SK-N-MC (cell line): ENCODE measurements around the gene AKAP13.

Experiments
- EZH2 ChIP-seq: fragments of 200-600 bp; sonication (generic); IDR thresholded peaks from one replicate; pipeline ENCODE4 v1.6.1; 2017; ENCODE audit warnings: antibody characterized with exemption
- POLR2AphosphoS5 ChIP-seq: IDR thresholded peaks from 2 replicates; pipeline ENCODE4 v1.6.1; 2012; ENCODE audit warnings: mild to moderate bottlenecking, low read depth, low read length, borderline replicate concordance

GRCh38 chr15:85583923-85584390 lies 203.6 kb downstream of the AKAP13 start:
- TF ChIP-seq POLR2AphosphoS5: no peak
- TF ChIP-seq EZH2: no peak
